Smooth muscle cell (in vitro differentiated cells): ENCODE measurements around the gene LIMK2. TPM values are rescaled to one million over a fixed set of nuclear protein-coding genes. Genes with fewer than 3 reads are reported as not detected.
A peak's percentile ranks its signal among the peaks of the same experiment; 100 is the strongest.

Source experiments
- DNase-seq: peaks from one replicate; lab custom pipeline; 2025; ENCODE audit not compliant: unreplicated experiment; lab: John Stamatoyannopoulos, UW
- H2AFZ ChIP-seq: fragments of 200-600 bp; sonication (generic); 2 replicates; pipeline ENCODE4 v1.6.0; 2016; ENCODE audit warnings: antibody characterized with exemption, low read depth, mild to moderate bottlenecking
- H3F3A ChIP-seq: fragments of 200-600 bp; sonication (generic); 2 replicates; pipeline ENCODE4 v1.6.0; 2017; ENCODE audit warnings: antibody characterized with exemption, low read depth
- H3K27ac ChIP-seq: fragments of 200-600 bp; sonication (generic); 2 replicates; pipeline ENCODE4 v1.5.1; 2016; ENCODE audit warnings: low read depth, mild to moderate bottlenecking
- H3K27me3 ChIP-seq: fragments of 200-600 bp; sonication (generic); 2 replicates; pipeline ENCODE4 v1.6.1; 2016; ENCODE audit warnings: low read depth, mild to moderate bottlenecking
- H3K36me3 ChIP-seq: fragments of 200-600 bp; sonication (generic); 2 replicates; pipeline ENCODE4 v1.5.1; 2016; ENCODE audit warnings: low read depth
- H3K4me1 ChIP-seq: fragments of 200-600 bp; sonication (generic); 2 replicates; pipeline ENCODE4 v1.5.1; 2016; ENCODE audit warnings: low read depth
- H3K4me2 ChIP-seq: fragments of 200-600 bp; sonication (generic); 2 replicates; pipeline ENCODE4 v1.6.0; 2016; ENCODE audit warnings: mild to moderate bottlenecking
- H3K4me3 ChIP-seq: fragments of 200-600 bp; sonication (generic); 2 replicates; pipeline ENCODE4 v1.5.1; 2016; ENCODE audit warnings: mild to moderate bottlenecking
- H3K79me2 ChIP-seq: fragments of 200-600 bp; sonication (generic); 2 replicates; pipeline ENCODE4 v1.6.0; 2016; ENCODE audit warnings: low read depth, mild to moderate bottlenecking
- H3K9ac ChIP-seq: fragments of 200-600 bp; sonication (generic); 2 replicates; pipeline ENCODE4 v1.6.0; 2016; ENCODE audit warnings: low read depth
- H3K9me3 ChIP-seq: fragments of 200-600 bp; sonication (generic); replicated peaks from 2 replicates; pipeline ENCODE4 v1.5.1; 2016; ENCODE audit warnings: low read depth
- H4K20me1 ChIP-seq: fragments of 200-600 bp; sonication (generic); 2 replicates; pipeline ENCODE4 v1.6.0; 2016; ENCODE audit warnings: low read depth
- WGBS: methylation state at CpG from one replicate; pipeline ENCODE4 v1.1.7; 2016; ENCODE audit warnings: low lambda C conversion rate; 5-methylcytosine and 5-hydroxymethylcytosine counted together
- polyA plus RNA-seq: library from polyadenylated mRNA; unstranded; fragments of >200 nt; fragmentation: Nextera tagmentation; extraction: Ambion mirVana; gene quantifications from 2 replicates; pipeline ENCODE4 v1.2.1, GENCODE V29; 2016
- total RNA-seq: library from RNA; depleted of rRNA; stranded (reverse); fragments of >200 nt; gene quantifications from 2 replicates; pipeline ENCODE4 v1.2.3, GENCODE V29; 2014
- TF ChIP-seq, protein P1 (sequence below): fragments of 200-600 bp; sonication (generic); IDR thresholded peaks from 2 replicates; pipeline ENCODE4 v1.5.1; 2017; ENCODE audit warnings: borderline replicate concordance, mild to moderate bottlenecking, antibody characterized with exemption; ENCODE audit not compliant: insufficient read depth, poor library complexity, severe bottlenecking

Gene LIMK2
- total and polyA plus RNA-seq, 2 experiments from 2014 or later, result 85.7 to 126 TPM

DNA sequence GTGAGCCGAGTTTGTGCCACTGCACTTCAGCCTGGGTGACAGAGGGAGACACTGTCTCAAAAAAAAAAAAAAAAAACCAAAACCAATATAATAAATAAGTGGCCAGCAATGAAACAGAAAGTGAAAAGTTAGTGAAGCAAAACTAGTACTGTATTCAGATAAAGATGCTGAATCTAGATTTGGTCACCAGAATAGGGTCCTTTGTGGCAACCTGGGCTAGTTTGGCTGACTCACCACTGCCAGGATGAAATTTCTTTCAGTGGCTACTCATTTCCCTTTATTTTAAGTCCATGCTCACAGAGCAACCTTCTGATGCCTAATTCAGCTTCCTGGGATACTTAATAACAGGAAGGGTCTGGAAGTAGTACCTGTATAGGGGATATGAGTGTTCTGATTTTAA lies 26.0 kb downstream of the LIMK2 start:
- WGBS, result 100% methylated on average over 1 of the region's 1 CpG
- no peaks in the 10 kb centered on the region for H3K79me2 ChIP-seq

DNA sequence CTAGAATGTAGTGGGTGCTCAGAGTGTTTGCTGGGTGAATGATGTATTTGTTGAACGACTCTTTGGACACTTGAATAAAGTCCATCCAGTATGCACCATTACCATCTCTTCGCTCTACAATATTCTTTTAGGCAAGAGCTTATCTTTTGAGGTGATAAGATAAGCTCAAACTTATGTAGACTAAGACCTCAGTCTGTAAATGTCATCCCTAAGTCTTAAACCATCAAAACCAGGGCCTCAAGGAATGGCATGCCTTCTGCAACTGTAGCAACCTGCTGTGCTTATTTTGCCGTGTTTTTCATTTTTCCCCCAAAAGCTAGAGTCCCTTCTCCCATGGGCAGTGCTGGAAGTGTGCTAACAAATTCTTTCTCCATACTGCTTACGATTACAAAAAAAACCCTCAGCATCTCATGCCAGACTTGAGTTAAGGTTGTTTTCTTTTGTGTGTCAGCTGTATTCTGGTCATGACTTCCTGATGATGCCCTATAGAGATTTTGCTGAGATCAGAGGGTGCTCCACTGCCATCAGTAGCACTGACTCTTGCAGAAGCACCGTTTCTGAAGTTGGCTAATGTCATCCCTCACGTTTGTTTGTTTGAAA lies 27.8 kb downstream of the LIMK2 start:
- peak overlapping the region; percentile 28 for H3K4me2 ChIP-seq
- peaks cover 19% of the 10 kb centered on the region for H3K4me1 ChIP-seq

More for the DNA sequence above, 26.0 kb downstream of the LIMK2 start:
- no peak for DNase-seq
- Histone ChIP-seq H3K4me3 (no peak overlapping the region), H3K4me1 (peaks cover 3% of the 10 kb centered on the region), H3F3A (peaks cover 13% of the 10 kb centered on the region), H3K9me3 (no peaks in the 10 kb centered on the region), H3K4me2 (no peak overlapping the region), H3K36me3 (no peaks in the 10 kb centered on the region), H3K27ac (no peak overlapping the region), H3K27me3 (no peaks in the 10 kb centered on the region), H2AFZ (no peak overlapping the region), H3K9ac (no peak overlapping the region), H4K20me1 (no peaks in the 10 kb centered on the region)
- TF ChIP-seq, protein P1, sequence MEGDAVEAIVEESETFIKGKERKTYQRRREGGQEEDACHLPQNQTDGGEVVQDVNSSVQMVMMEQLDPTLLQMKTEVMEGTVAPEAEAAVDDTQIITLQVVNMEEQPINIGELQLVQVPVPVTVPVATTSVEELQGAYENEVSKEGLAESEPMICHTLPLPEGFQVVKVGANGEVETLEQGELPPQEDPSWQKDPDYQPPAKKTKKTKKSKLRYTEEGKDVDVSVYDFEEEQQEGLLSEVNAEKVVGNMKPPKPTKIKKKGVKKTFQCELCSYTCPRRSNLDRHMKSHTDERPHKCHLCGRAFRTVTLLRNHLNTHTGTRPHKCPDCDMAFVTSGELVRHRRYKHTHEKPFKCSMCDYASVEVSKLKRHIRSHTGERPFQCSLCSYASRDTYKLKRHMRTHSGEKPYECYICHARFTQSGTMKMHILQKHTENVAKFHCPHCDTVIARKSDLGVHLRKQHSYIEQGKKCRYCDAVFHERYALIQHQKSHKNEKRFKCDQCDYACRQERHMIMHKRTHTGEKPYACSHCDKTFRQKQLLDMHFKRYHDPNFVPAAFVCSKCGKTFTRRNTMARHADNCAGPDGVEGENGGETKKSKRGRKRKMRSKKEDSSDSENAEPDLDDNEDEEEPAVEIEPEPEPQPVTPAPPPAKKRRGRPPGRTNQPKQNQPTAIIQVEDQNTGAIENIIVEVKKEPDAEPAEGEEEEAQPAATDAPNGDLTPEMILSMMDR, result no peak

DNA sequence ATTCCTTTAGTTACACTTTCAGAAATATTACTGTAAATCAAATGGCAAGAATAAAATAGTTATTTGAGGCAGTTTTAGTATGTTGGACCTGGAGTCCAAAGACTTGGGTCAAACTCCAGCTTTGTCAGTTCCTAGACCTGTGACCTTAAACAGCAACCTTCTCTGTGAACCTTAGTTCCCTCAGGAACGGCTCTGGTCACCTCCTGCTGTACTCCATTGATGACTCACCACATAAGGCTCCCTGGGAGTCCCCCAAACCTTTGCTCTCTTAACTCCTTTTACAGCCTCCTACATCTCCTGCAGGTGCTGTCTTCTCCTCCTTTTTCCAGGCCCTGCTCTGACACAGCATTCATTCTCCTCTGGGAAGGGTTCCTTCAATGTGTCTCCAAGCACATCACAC lies 29.1 kb downstream of the LIMK2 start:
- Histone ChIP-seq H3K27me3 (no peaks in the 10 kb centered on the region), H4K20me1 (no peaks in the 10 kb centered on the region), H3F3A (peaks cover 30% of the 10 kb centered on the region), H3K36me3 (no peaks in the 10 kb centered on the region), H3K9ac (no peak overlapping the region), H3K4me3 (no peak overlapping the region), H3K4me2 (peak overlapping the region; percentile 77), H3K79me2 (no peaks in the 10 kb centered on the region), H3K9me3 (no peaks in the 10 kb centered on the region), H3K27ac (peak overlapping the region; percentile 99), H3K4me1 (peaks cover 21% of the 10 kb centered on the region), H2AFZ (no peak overlapping the region)
- no peak for DNase-seq
- TF ChIP-seq, protein P1, result no peak
- WGBS, result 5% methylated on average over 1 of the region's 1 CpG

More for the DNA sequence above, 27.8 kb downstream of the LIMK2 start:
- Histone ChIP-seq H3K4me3 (no peak overlapping the region), H3K27ac (no peak overlapping the region), H3K9me3 (no peaks in the 10 kb centered on the region), H3K79me2 (no peaks in the 10 kb centered on the region), H3K9ac (no peak overlapping the region), H3F3A (peaks cover 27% of the 10 kb centered on the region), H2AFZ (no peak overlapping the region), H3K27me3 (no peaks in the 10 kb centered on the region), H4K20me1 (no peaks in the 10 kb centered on the region), H3K36me3 (no peaks in the 10 kb centered on the region)
- DNase-seq, result no peak
- WGBS, result 30% methylated on average over 6 of the region's 6 CpGs
- TF ChIP-seq, protein P1, result no peak

DNA sequence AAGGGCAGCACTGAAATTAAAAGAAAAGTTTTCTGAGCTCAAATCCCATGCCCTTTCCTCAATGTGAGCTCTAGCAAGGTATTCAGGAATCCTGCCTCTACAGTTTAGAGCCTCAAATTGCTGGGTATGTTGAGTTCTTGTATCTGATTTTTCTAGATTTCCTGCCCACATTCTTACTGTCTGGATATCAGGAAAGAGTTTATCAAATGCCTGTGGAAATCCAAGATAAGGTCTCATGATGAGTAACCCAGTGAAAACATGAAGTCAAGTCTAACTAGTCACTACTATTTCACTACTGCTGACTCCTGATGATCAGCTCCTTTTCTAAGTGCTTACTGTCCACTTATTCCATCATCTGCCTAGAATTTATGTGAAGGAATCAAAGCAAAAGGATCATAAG lies 29.8 kb downstream of the LIMK2 start:
- no peak for DNase-seq
- Histone ChIP-seq H3K4me3 (no peak overlapping the region), H3K27me3 (no peaks in the 10 kb centered on the region), H3K36me3 (no peaks in the 10 kb centered on the region), H3K79me2 (no peaks in the 10 kb centered on the region), H3K4me2 (peak overlapping the region; percentile 77), H3K4me1 (peaks cover 21% of the 10 kb centered on the region), H4K20me1 (no peaks in the 10 kb centered on the region), H3F3A (peaks cover 30% of the 10 kb centered on the region), H3K9me3 (no peaks in the 10 kb centered on the region), H3K27ac (peak overlapping the region; percentile 99), H3K9ac (peak overlapping the region; percentile 86), H2AFZ (no peak overlapping the region)
- TF ChIP-seq, protein P1, result no peak
